NT2/D1 (cell line): ENCODE measurements around the gene AHSP.

ENCODE experiments used
- YY1 ChIP-seq: IDR thresholded peaks from 2 replicates; pipeline ENCODE4 v1.6.1; 2011; ENCODE audit not compliant: insufficient read length, insufficient read depth
- ZNF274 ChIP-seq: IDR thresholded peaks from 2 replicates; pipeline ENCODE4 v1.6.1; 2011; ENCODE audit warnings: mild to moderate bottlenecking, low read depth, low read length

- TF ChIP-seq ZNF274 (no peak), YY1 (no peak)
Observed at GRCh38 chr16:31478956-31479355, 48.7 kb upstream of the AHSP start.
